SJCRH30 (cell line): ENCODE results near the gene SUPT7L. TPM values are rescaled to one million over a fixed set of nuclear protein-coding genes. Genes with fewer than 3 reads are reported as not detected.

Experiments
- total RNA-seq: library from RNA; depleted of rRNA; stranded (reverse); fragments of >200 nt; shearing (Covaris generic); gene quantifications from 2 replicates; pipeline ENCODE4 v1.2.3, GENCODE V29; 2014; rRNA removed

The SUPT7L gene
- total RNA-seq, 1 experiment from 2014 or later: 51.2 TPM

Other genes starting within 250 kb of the SUPT7L start
- gene NRBP1, start 235.0 kb downstream of the SUPT7L start, total RNA-seq: 153 and 156 TPM in 2 replicates
- 0.24 and 1.2 TPM in 2 replicates for gene KRTCAP3, start 221.2 kb downstream of the SUPT7L start, total RNA-seq
- 8.8 and 11.3 TPM in 2 replicates for gene IFT172, start 173.9 kb downstream of the SUPT7L start, total RNA-seq
- 0.91 and 1.3 TPM in 2 replicates for gene FNDC4, start 168.4 kb downstream of the SUPT7L start, total RNA-seq
- not detected in 2 replicates for gene GCKR, start 166.8 kb downstream of the SUPT7L start, total RNA-seq
- gene ZNF512, start 80.6 kb downstream of the SUPT7L start, total RNA-seq: 83.4 and 87.8 TPM in 2 replicates
- 6.6 and 8.4 TPM in 2 replicates for gene CCDC121, start 34.6 kb downstream of the SUPT7L start, total RNA-seq
- gene GPN1, start 34.6 kb downstream of the SUPT7L start, total RNA-seq: 71.9 and 78.6 TPM in 2 replicates
- gene SLC4A1AP, start 275 bp upstream of the SUPT7L start, total RNA-seq: 36.0 and 41.6 TPM in 2 replicates
- gene MRPL33, start 108.1 kb upstream of the SUPT7L start, total RNA-seq: 180 and 212 TPM in 2 replicates
- 0.20 and 0.51 TPM in 2 replicates for gene RBKS, start 226.8 kb upstream of the SUPT7L start, total RNA-seq
- gene BABAM2, start 227.1 kb upstream of the SUPT7L start, total RNA-seq: 33.2 and 37.3 TPM in 2 replicates